ENCODE measurements around the gene FBXW10B. TPM values are rescaled to one million over a fixed set of nuclear protein-coding genes. Genes with fewer than 3 reads are reported as not detected.
"Not testable (repeated sequence)": the region's sequence is repeated elsewhere in the genome, so short reads cannot be mapped to it uniquely, and the experiment has no call there.

Gene FBXW10B
- total RNA-seq, 1 experiment from 2014 or later, result 8.1 TPM

DNA sequence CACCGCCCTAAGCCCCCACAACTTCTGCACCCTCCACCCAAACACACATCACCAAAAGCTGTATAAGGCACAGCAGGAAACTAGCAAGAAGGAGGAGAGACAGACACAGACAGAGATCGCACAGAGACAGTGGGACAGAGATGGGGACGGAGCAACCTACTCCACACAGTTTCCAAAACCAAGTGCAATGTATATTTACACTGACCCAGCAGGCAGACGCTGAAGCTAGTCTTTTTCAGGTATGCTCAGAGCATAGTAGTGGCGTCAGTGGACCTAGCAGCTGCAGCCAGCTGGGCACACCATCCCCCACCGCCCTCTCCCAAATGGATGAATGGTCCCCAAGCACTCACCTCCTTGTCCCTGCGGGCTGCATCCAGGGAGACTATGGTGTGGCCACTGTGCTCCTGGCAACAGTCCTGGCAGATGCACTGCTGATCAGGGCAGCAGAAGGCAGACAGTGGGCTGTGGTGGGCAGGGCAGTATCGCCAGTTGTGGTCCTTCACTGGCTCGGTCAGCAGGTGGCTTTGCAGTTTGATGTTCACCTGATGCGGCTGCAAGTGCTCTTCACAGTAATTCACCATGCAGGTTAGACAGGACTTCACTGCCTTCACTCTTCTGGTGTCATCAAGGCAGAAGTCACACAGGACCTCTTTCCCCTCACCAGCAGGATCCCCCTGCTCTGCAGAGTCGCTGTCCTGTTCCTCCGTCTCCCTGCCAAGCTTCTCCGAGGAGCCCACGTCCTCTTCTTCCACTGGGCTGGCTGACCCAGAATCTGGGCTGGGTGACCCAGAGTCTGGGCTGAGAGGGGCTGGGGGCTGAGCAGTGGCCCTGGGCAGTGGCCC, 31.5 kb upstream of the FBXW10B start:
- Mint-ChIP-seq H3K4me1 (ENCODE audit: low read depth, unreplicated experiment) (peaks cover 34% of the 10 kb centered on the region), H3K4me3 (ENCODE audit: low read depth, unreplicated experiment) (peak overlapping the region; percentile 94), H3K9me3 (ENCODE audit: low read depth, unreplicated experiment) (no peaks in the 10 kb centered on the region), H3K27me3 (ENCODE audit: unreplicated experiment) (no peaks in the 10 kb centered on the region), H3K27ac (ENCODE audit: unreplicated experiment) (peak overlapping the region; percentile 95), H3K36me3 (ENCODE audit: insufficient read depth, unreplicated experiment) (peaks cover 57% of the 10 kb centered on the region)
- CTCF ChIA-PET, result interaction anchor here (1.1 to 1.2 kb wide), 2 partner anchors 12 to 48 kb away, joined by 3 to 4 read pairs; partner anchors contain the start of gene ZNF286A
- BruUV-seq (replicated peaks), result no TSS peak
- intact Hi-C loops (cut with micrococcal nuclease; ENCODE audit: unreplicated experiment), result no loop called here
- no peak for DNase-seq
- TF ChIP-seq, protein P1, sequence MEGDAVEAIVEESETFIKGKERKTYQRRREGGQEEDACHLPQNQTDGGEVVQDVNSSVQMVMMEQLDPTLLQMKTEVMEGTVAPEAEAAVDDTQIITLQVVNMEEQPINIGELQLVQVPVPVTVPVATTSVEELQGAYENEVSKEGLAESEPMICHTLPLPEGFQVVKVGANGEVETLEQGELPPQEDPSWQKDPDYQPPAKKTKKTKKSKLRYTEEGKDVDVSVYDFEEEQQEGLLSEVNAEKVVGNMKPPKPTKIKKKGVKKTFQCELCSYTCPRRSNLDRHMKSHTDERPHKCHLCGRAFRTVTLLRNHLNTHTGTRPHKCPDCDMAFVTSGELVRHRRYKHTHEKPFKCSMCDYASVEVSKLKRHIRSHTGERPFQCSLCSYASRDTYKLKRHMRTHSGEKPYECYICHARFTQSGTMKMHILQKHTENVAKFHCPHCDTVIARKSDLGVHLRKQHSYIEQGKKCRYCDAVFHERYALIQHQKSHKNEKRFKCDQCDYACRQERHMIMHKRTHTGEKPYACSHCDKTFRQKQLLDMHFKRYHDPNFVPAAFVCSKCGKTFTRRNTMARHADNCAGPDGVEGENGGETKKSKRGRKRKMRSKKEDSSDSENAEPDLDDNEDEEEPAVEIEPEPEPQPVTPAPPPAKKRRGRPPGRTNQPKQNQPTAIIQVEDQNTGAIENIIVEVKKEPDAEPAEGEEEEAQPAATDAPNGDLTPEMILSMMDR (IDR thresholded peaks at IDR 0.05; ENCODE audit: unreplicated experiment), result no peak

DNA sequence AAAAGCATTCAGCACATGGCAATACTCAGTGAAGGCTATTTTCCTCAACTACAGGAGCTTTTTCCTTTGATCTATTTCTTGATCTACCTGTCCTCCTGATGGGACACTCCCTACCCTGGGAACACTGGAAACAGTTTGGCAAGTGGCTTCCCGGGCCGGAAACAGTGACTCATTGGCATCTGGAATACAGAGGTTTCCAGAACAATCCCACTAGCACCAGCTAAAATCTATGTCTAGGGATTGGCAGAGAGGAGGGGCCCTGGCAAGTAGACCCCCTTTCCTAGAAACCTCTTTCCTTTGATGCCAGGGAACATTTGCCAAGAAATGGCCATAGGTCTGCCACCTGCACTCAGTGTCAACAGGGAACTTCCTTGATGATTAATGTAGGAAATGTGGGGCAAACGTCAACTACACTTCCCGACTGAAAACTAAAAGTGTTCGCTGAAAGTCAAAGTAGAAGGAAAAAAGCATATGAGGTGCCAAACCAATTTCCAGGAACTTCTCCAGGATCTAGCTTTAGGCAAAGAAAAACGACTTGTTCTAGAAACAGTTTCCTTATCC, 30.4 kb upstream of the FBXW10B start:
- Mint-ChIP-seq H3K9me3 (ENCODE audit: low read depth, unreplicated experiment) (no peaks in the 10 kb centered on the region), H3K36me3 (ENCODE audit: insufficient read depth, unreplicated experiment) (peaks cover 67% of the 10 kb centered on the region), H3K27me3 (ENCODE audit: unreplicated experiment) (no peaks in the 10 kb centered on the region), H3K4me1 (ENCODE audit: low read depth, unreplicated experiment) (peaks cover 34% of the 10 kb centered on the region), H3K4me3 (ENCODE audit: low read depth, unreplicated experiment) (peak overlapping the region; percentile 94), H3K27ac (ENCODE audit: unreplicated experiment) (peak overlapping the region; percentile 95)
- DNase-seq, result peak; percentile 49
- CTCF ChIA-PET, result interaction anchor here (0.6 kb wide), 1 partner anchor 141 kb away, joined by 3 read pairs; no protein-coding TSS in a partner anchor
- BruUV-seq (replicated peaks), result no TSS peak
- TF ChIP-seq, protein P1 (IDR thresholded peaks at IDR 0.05; ENCODE audit: unreplicated experiment), result no peak
- intact Hi-C loops (cut with micrococcal nuclease; ENCODE audit: unreplicated experiment), result no loop called here

DNA sequence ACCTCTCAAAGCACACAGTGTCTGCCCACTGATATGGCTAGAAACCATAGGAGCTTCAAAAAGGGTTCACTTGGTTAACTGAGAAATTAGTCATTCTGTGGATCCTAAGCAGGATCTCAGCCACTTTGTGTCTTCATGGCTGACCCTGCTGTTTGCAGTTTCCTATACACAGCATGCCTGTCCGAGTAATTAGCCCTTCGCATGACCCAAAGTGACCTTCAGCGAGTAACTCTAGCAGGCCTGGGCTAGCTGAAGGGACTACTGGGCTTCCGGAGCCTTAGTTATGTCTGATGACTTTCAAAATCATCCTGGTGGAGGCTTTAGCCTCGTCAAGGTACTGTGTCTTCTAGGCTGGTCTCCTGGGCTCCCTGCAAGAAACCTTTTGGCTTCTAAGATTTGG, 28.9 kb upstream of the FBXW10B start:
- DNase-seq, result no peak
- H3K27ac Mint-ChIP-seq (ENCODE audit: unreplicated experiment), result peak overlapping the region; percentile 95
- TF ChIP-seq, protein P1 (IDR thresholded peaks at IDR 0.05; ENCODE audit: unreplicated experiment), result no peak
- H3K4me3 Mint-ChIP-seq (ENCODE audit: low read depth, unreplicated experiment), result peak overlapping the region; percentile 94
- intact Hi-C loops (cut with micrococcal nuclease; ENCODE audit: unreplicated experiment), result no loop called here
- H3K4me1 Mint-ChIP-seq (ENCODE audit: low read depth, unreplicated experiment), result peaks cover 19% of the 10 kb centered on the region
- no peaks in the 10 kb centered on the region for H3K27me3 Mint-ChIP-seq (ENCODE audit: unreplicated experiment)
- BruUV-seq (replicated peaks), result no TSS peak
- peaks cover 64% of the 10 kb centered on the region for H3K36me3 Mint-ChIP-seq (ENCODE audit: insufficient read depth, unreplicated experiment)
- CTCF ChIA-PET, result no interaction called here
- H3K9me3 Mint-ChIP-seq (ENCODE audit: low read depth, unreplicated experiment), result no peaks in the 10 kb centered on the region

DNA sequence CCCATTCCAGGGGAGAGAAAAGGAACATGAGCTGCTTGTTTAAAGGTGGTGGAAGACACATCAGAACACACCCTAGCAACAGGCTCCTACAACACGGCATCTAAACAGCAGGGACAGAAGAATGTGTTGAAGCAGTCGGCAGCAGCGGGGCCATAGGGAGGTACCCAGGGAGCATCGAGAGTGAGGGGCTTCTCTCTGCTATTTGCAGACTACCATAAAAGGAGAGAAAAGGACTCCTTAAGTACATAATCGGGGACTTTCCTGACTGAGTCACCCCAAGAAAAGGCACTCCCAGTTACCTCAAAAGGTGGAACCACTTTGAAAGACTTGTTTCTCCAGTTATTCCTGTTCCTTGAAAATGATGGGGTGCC, 26.4 kb upstream of the FBXW10B start:
- H3K27me3 Mint-ChIP-seq (ENCODE audit: unreplicated experiment); BruUV-seq (replicated peaks); H3K9me3 Mint-ChIP-seq (ENCODE audit: low read depth, unreplicated experiment); intact Hi-C loops (cut with micrococcal nuclease; ENCODE audit: unreplicated experiment): not testable (repeated sequence)
- DNase-seq, result peak; percentile 47
- peaks cover 49% of the 10 kb centered on the region for H3K36me3 Mint-ChIP-seq (ENCODE audit: insufficient read depth, unreplicated experiment)
- CTCF ChIA-PET, result interaction anchor here (0.8 kb wide), 1 partner anchor 9 kb away, joined by 3 read pairs; no protein-coding TSS in a partner anchor
- H3K4me3 Mint-ChIP-seq (ENCODE audit: low read depth, unreplicated experiment), result peak overlapping the region; percentile 64
- peaks cover 12% of the 10 kb centered on the region for H3K4me1 Mint-ChIP-seq (ENCODE audit: low read depth, unreplicated experiment)
- H3K27ac Mint-ChIP-seq (ENCODE audit: unreplicated experiment), result peak overlapping the region; percentile 97

DNA sequence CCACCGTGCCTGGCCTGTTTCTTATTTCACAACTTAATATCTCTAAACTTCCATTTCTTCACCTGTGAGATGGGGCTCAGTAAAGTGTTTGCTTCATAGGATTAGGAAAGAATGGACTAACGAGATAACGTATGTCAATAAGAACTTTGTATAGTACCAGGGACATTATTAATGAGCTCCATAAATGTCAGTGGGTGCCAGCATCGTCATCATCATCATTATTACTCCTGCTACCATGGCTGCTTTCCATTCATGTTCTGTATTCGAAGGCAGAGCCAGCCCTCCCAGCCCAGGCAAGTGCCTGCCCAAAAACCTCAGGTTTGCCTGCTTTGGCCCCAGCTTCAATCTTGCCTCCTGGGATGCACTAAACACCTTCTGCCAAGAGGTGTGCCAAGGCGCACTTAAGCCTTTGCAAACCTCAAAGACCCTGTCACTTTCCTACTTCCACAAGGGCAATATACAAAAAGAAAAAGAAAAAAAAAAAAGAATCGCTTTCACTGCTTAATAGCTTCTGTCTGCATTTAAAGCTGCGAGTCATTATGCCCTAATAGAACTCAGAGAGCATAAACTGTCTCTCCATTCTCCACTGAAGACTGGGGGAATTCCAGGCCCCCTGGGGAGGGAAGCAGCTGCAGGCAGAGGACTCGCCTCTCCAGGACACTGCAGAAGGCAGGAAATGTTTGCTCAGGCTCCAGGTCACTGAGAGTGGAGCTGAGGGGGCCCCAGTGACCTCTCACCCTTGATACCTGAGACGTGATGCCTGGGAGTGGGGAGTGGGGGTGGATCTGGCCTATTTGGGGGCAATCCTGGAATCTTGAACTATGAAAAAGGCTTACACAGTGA, 25.8 kb upstream of the FBXW10B start:
- BruUV-seq (replicated peaks); H3K27me3 Mint-ChIP-seq (ENCODE audit: unreplicated experiment); H3K9me3 Mint-ChIP-seq (ENCODE audit: low read depth, unreplicated experiment); intact Hi-C loops (cut with micrococcal nuclease; ENCODE audit: unreplicated experiment): not testable (repeated sequence)
- Mint-ChIP-seq H3K4me3 (ENCODE audit: low read depth, unreplicated experiment) (peak overlapping the region; percentile 64), H3K36me3 (ENCODE audit: insufficient read depth, unreplicated experiment) (peaks cover 43% of the 10 kb centered on the region), H3K4me1 (ENCODE audit: low read depth, unreplicated experiment) (peaks cover 12% of the 10 kb centered on the region), H3K27ac (ENCODE audit: unreplicated experiment) (peak overlapping the region; percentile 97)
- peak; percentile 32 for DNase-seq
- CTCF ChIA-PET, result interaction anchor here (0.8 kb wide), 1 partner anchor 10 kb away, joined by 3 read pairs; no protein-coding TSS in a partner anchor

DNA sequence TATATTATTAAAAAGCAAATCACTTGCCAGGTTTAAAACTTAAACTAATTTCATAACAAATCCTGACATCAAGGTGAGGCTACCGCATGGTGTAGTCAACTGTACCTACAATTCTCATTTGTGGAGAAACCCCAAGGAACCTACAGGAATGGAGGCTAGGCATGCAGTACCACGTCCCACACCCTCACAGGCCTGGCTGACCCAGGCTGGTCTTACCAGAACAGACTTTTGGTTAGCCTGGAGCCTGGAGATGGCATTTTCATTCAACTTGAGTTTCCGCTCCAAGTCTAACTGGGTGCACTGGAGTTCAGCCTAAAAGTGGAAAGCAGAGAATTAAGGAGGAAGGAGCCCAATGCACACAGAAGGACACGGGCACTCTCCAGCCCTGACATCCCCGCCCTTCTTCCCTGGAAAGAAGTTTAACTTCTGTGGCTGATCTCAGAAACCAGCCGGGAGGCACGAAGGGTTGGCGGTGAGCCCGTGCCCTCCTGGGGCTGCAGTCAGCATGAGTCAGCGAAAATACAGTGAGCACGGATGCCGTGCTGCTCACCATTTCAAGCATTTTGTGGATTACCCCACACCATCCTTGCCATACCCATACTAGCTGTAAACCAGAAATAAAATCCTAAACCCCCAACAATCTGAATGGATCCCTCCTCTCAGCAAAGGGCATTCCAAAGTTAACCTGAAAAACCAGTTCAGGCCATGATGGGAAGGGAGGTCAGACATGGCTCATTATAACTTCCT, 23.2 kb upstream of the FBXW10B start:
- TSS peak; percentile 3 for BruUV-seq (replicated peaks)
- intact Hi-C loops (cut with micrococcal nuclease; ENCODE audit: unreplicated experiment); H3K4me3 Mint-ChIP-seq (ENCODE audit: low read depth, unreplicated experiment); CTCF ChIA-PET; H3K9me3 Mint-ChIP-seq (ENCODE audit: low read depth, unreplicated experiment); H3K27me3 Mint-ChIP-seq (ENCODE audit: unreplicated experiment); DNase-seq; H3K27ac Mint-ChIP-seq (ENCODE audit: unreplicated experiment): not testable (repeated sequence)
- peaks cover 12% of the 10 kb centered on the region for H3K4me1 Mint-ChIP-seq (ENCODE audit: low read depth, unreplicated experiment)
- peaks cover 20% of the 10 kb centered on the region for H3K36me3 Mint-ChIP-seq (ENCODE audit: insufficient read depth, unreplicated experiment)
